GM19193 (cell line): ENCODE data around the gene PALM3.
A peak's percentile ranks its signal among the peaks of the same experiment; 100 is the strongest.

Source experiments
- POLR2A ChIP-seq: IDR thresholded peaks from 4 replicates; pipeline ENCODE4 v1.6.1; 2011; ENCODE audit not compliant: insufficient read depth, insufficient read length; ENCODE audit errors: extremely low read depth

PALM3 gene

GRCh38 chr19:14093117-14093823 lies 31.4 kb upstream of the PALM3 start:
- no peak for TF ChIP-seq POLR2A

- no peak for TF ChIP-seq POLR2A
Measured at GRCh38 chr19:14091813-14092462, 30.1 kb upstream of the PALM3 start.

- TF ChIP-seq POLR2A: peak; percentile 64
Measured at GRCh38 chr19:14091081-14091812, 29.4 kb upstream of the PALM3 start.

GRCh38 chr19:14090509-14091080 lies 28.7 kb upstream of the PALM3 start, which contains the start of gene SAMD1:
Gene SAMD1, minus strand, starts transcription at chr19:14090751.
- no peak for TF ChIP-seq POLR2A

- TF ChIP-seq POLR2A: no peak
Measured at GRCh38 chr19:14089662-14090508, 28.0 kb upstream of the PALM3 start.

GRCh38 chr19:14089412-14089661 lies 27.5 kb upstream of the PALM3 start:
- no peak for TF ChIP-seq POLR2A

GRCh38 chr19:14088634-14089411 lies 26.9 kb upstream of the PALM3 start:
- no peak for TF ChIP-seq POLR2A

GRCh38 chr19:14086098-14086497 lies 24.2 kb upstream of the PALM3 start:
- TF ChIP-seq POLR2A: no peak

GRCh38 chr19:14085309-14085995 lies 23.6 kb upstream of the PALM3 start, which contains the start of gene C19orf67:
Gene C19orf67, minus strand, starts transcription at chr19:14085783. Its CDS starts 156 bp downstream, at chr19:14085627.
- peak; percentile 22 for TF ChIP-seq POLR2A

- no peak for TF ChIP-seq POLR2A
Measured at GRCh38 chr19:14082675-14082960, 20.7 kb upstream of the PALM3 start.

GRCh38 chr19:14081797-14082674 lies 20.2 kb upstream of the PALM3 start:
- peak; percentile 8 for TF ChIP-seq POLR2A
